Osteoblast (primary cell): ENCODE results near the gene HOXB6. TPM values are rescaled to one million over a fixed set of nuclear protein-coding genes. Genes with fewer than 3 reads are reported as not detected.

Source experiments
- DNase-seq: peaks from one replicate; pipeline ENCODE4 v3.0.0; 2011; ENCODE audit warnings: low spot score, mixed read lengths; ENCODE audit not compliant: insufficient read length; ENCODE audit errors: missing footprints
- H2AFZ ChIP-seq: 2 replicates; pipeline ENCODE4 v1.6.0; 2011; ENCODE audit warnings: mild to moderate bottlenecking, low read length
- H3K27ac ChIP-seq: 2 replicates; pipeline ENCODE4 v1.5.1; 2011; ENCODE audit warnings: mild to moderate bottlenecking, low read depth, low read length, moderate library complexity
- H3K27me3 ChIP-seq: 2 replicates; pipeline ENCODE4 v1.6.0; 2012; ENCODE audit warnings: mild to moderate bottlenecking, control low read depth, inconsistent platforms, low read length, moderate library complexity; ENCODE audit not compliant: insufficient read depth
- H3K36me3 ChIP-seq: 2 replicates; pipeline ENCODE4 v1.5.1; 2011; ENCODE audit warnings: mild to moderate bottlenecking, low read length, control low read depth, moderate library complexity; ENCODE audit not compliant: insufficient read depth
- H3K4me1 ChIP-seq: 2 replicates; pipeline ENCODE4 v1.5.1; 2011; ENCODE audit warnings: mild to moderate bottlenecking, low read length, control low read depth, moderate library complexity; ENCODE audit not compliant: insufficient read depth
- H3K4me2 ChIP-seq: 2 replicates; pipeline ENCODE4 v1.6.0; 2011; ENCODE audit warnings: mild to moderate bottlenecking, low read length; ENCODE audit not compliant: insufficient read depth
- H3K4me3 ChIP-seq: fragments of 200-600 bp; sonication (generic); 3 replicates; pipeline ENCODE4 v1.5.1; 2012; ENCODE audit warnings: mild to moderate bottlenecking, low read length, inconsistent platforms; ENCODE audit not compliant: insufficient read depth
- H3K79me2 ChIP-seq: 2 replicates; pipeline ENCODE4 v1.6.0; 2012; ENCODE audit warnings: mild to moderate bottlenecking, low read length, control low read depth, inconsistent platforms; ENCODE audit not compliant: insufficient read depth
- H3K9me3 ChIP-seq: 2 replicates; pipeline ENCODE4 v1.5.1; 2011; ENCODE audit warnings: low read depth, low read length, control low read depth
- H4K20me1 ChIP-seq: 2 replicates; pipeline ENCODE4 v1.6.0; 2012; ENCODE audit warnings: mild to moderate bottlenecking, low read length, control low read depth; ENCODE audit not compliant: insufficient read depth
- total RNA-seq: library from RNA; depleted of rRNA; stranded (reverse); fragments of >200 nt; gene quantifications from 2 replicates; pipeline ENCODE4 v1.2.3, GENCODE V29; 2012
- TF ChIP-seq, protein P1 (sequence below): IDR thresholded peaks from 2 replicates; pipeline ENCODE4 v1.5.1; 2011; ENCODE audit warnings: mild to moderate bottlenecking, low read depth, low read length, moderate library complexity; ENCODE audit errors: extremely low read depth

The HOXB6 gene
- total RNA-seq, 1 donor, result 0.72 TPM

DNA sequence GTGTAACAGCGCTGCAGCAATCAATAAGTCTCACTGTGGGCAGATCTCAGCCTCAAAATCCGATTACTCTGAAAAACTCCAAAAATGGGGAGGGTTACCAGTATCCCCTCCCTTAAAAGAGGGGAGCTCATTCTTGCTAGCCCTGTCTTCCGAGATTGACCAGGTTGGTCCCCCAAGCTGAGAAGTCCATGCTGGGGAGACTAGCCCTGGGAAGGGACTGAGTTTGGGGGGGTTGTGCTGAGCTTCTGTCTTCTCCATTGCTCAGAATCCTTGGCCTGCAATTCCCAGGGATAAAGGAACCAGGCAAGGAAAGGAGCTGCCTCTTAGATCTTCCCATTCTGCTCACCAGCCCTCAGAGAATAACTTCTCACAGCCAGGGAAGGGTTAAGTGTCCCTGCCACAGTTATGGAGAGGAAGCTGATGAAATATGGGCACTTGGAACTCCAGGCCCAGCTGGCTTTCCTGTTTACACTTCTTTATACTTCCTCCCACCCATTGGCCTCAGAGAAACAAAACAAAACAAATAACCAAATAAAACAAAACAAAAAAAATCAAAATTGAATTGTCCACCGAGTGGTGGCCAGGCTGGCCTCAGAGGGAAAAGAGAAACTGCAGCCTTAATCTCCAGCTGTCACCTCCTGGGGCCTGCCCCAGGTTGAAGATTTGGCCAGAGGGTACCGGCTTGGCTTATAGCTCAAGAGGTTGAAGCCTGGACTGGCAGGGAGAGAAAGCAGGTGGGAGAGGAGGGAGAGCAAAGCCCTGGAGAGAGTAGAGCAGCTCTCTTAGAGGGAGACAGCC lies 17.3 kb downstream of the HOXB6 start:
- Histone ChIP-seq H3K27ac (no peak overlapping the region), H2AFZ (no peak overlapping the region), H3K79me2 (no peaks in the 10 kb centered on the region), H4K20me1 (no peaks in the 10 kb centered on the region), H3K36me3 (no peaks in the 10 kb centered on the region), H3K4me3 (no peak overlapping the region), H3K9me3 (no peaks in the 10 kb centered on the region), H3K27me3 (peaks cover 86% of the 10 kb centered on the region), H3K4me1 (peaks cover 11% of the 10 kb centered on the region), H3K4me2 (no peak overlapping the region)
- no peak for DNase-seq
- TF ChIP-seq, protein P1, sequence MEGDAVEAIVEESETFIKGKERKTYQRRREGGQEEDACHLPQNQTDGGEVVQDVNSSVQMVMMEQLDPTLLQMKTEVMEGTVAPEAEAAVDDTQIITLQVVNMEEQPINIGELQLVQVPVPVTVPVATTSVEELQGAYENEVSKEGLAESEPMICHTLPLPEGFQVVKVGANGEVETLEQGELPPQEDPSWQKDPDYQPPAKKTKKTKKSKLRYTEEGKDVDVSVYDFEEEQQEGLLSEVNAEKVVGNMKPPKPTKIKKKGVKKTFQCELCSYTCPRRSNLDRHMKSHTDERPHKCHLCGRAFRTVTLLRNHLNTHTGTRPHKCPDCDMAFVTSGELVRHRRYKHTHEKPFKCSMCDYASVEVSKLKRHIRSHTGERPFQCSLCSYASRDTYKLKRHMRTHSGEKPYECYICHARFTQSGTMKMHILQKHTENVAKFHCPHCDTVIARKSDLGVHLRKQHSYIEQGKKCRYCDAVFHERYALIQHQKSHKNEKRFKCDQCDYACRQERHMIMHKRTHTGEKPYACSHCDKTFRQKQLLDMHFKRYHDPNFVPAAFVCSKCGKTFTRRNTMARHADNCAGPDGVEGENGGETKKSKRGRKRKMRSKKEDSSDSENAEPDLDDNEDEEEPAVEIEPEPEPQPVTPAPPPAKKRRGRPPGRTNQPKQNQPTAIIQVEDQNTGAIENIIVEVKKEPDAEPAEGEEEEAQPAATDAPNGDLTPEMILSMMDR, result no peak

DNA sequence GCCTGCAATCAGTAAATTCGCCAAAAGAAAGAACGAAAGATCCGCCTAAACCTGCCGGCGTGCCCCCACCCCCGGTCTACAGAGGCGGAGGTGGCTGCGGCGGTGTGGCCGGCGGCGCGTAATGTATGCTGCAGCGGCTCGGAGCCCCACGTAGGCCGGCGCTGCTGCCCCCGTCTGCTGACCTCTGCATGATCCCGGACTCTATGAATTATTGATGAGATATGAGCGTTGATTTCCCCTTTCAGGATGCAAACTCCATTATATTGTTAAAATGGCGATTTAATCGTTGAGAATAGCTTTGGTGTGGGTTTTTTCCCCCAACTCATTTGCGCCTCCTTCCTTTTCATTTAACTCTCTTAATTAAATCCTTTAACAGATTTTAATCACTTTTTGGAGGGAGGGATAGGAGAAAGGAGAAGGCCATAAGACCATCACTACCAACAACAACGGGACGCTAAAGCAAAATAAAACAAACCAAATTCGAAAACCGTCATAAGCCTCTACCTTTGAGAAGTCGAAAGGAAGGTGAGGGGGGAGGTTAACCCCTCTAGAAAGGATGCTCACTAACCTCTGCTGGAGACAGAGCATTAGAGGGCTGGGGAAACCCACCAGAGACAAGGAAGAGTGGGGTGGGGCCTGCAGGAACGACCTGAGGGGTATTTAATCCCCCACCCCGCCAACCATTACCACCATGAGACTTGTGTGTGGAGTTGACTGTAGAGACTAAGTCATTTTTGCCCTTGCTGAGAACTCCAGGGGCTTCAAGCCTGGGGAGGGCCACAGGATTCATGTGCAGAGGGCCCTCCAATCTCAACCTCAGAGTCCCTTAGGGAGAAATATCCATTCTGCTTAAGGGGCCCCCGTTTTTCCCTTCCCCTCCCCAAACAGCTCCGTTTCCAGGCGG lies 18.2 kb downstream of the HOXB6 start:
- Histone ChIP-seq H4K20me1 (no peaks in the 10 kb centered on the region), H3K27ac (no peak overlapping the region), H3K4me1 (peaks cover 11% of the 10 kb centered on the region), H3K4me2 (peak overlapping the region; percentile 99), H3K4me3 (peak overlapping the region; percentile 89), H3K79me2 (no peaks in the 10 kb centered on the region), H2AFZ (peak overlapping the region; percentile 95), H3K27me3 (peaks cover 86% of the 10 kb centered on the region), H3K36me3 (no peaks in the 10 kb centered on the region), H3K9me3 (no peaks in the 10 kb centered on the region)
- TF ChIP-seq, protein P1, result no peak
- no peak for DNase-seq

DNA sequence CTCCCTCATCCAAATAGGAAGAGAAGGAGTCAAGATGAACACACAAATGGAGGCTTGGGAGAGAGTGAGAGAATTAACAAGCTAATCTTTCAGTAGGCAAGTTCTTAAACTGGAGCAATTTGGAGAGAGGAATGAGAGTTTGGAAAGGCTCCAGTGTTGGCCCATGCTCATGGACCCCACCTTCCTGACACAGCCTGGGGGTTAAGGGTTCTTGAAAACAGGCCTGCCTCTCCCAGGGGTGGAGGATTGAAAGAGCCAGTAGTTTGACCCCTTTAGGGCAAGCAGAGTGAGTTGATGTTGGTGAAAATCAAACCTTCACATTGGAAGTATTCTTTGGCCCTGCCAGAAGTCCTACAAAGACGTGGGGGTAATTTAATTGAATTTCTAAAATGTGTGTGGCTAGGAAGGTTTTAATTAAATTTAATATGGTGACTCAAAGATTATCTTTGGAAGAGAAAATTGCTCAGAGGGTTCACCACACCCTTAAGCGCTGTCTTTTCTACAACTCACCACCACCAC lies 20.5 kb downstream of the HOXB6 start:
- DNase-seq, result no peak
- peak overlapping the region; percentile 99 for H3K4me2 ChIP-seq
- peaks cover 11% of the 10 kb centered on the region for H3K4me1 ChIP-seq
- no peak overlapping the region for H3K27ac ChIP-seq
- no peak overlapping the region for H3K4me3 ChIP-seq
- H3K36me3 ChIP-seq, result no peaks in the 10 kb centered on the region
- TF ChIP-seq, protein P1, result no peak
- no peaks in the 10 kb centered on the region for H4K20me1 ChIP-seq
- no peaks in the 10 kb centered on the region for H3K9me3 ChIP-seq
- H3K27me3 ChIP-seq, result peaks cover 88% of the 10 kb centered on the region
- no peak overlapping the region for H2AFZ ChIP-seq
- H3K79me2 ChIP-seq, result no peaks in the 10 kb centered on the region
